Upper lobe of left lung (tissue), 6 donors: ENCODE measurements around the gene TEAD3. TPM values are rescaled to one million over a fixed set of nuclear protein-coding genes. Genes with fewer than 3 reads are reported as not detected.

Source experiments
- ATAC-seq, 2 donors: fragments of 200-7000 bp; cut with Tn5 transposase; one replicate each; pipeline ENCODE4 v1.9.1; 2022; ENCODE audit warnings: mild to moderate bottlenecking in 2 of 2, moderate library complexity in 2 of 2; ENCODE audit not compliant: low FRiP score in 2 of 2
- DNase-seq, 2 donors: peaks; one replicate each; pipeline ENCODE4 v3.0.0-alpha.2; 2019 to 2020
- H3K27ac ChIP-seq, 4 donors: fragments of 200-600 bp; sonication (generic); one replicate each; pipeline ENCODE4 v1.5.1; 2016 to 2019
- H3K27me3 ChIP-seq, 4 donors: fragments of 200-600 bp; sonication (generic); one replicate each; pipeline ENCODE4 v1.5.1; 2017 to 2019
- H3K36me3 ChIP-seq, 4 donors: fragments of 200-600 bp; sonication (generic); one replicate each; pipeline ENCODE4 v1.5.1; 2016 to 2019
- H3K4me1 ChIP-seq, 4 donors: fragments of 200-600 bp; sonication (generic); one replicate each; pipeline ENCODE4 v1.5.1; 2018 to 2019
- H3K4me3 ChIP-seq, 4 donors: fragments of 200-600 bp; sonication (generic); one replicate each; pipeline ENCODE4 v1.5.1; 2017 to 2019; ENCODE audit warnings: mild to moderate bottlenecking in 2 of 4, moderate library complexity in 1 of 4
- H3K9me3 ChIP-seq, 4 donors: fragments of 200-600 bp; sonication (generic); one replicate each; pipeline ENCODE4 v1.5.1; 2018 to 2019
- EP300 ChIP-seq, 4 donors: sonication (generic); formaldehyde crosslinking; IDR thresholded peaks; one replicate each; pipeline ENCODE4 v1.5.1; 2017; ENCODE audit warnings: antibody characterized with exemption in 4 of 4, control low read depth in 2 of 4
- POLR2A ChIP-seq, 4 donors: fragments of 450-650 bp; IDR thresholded peaks; one replicate each; pipeline ENCODE4 v1.5.1; 2016 to 2017; ENCODE audit warnings: antibody characterized with exemption in 4 of 4, mild to moderate bottlenecking in 2 of 4
- POLR2AphosphoS5 ChIP-seq, 2 donors: sonication (generic); formaldehyde crosslinking; IDR thresholded peaks; one replicate each; pipeline ENCODE4 v1.5.1; 2017; ENCODE audit warnings: antibody characterized with exemption in 2 of 2
- WGBS, 2 donors: methylation state at CpG; one replicate each; pipeline ENCODE4 v1.1.5; 2017 to 2018; 5-methylcytosine and 5-hydroxymethylcytosine counted together
- total RNA-seq, 6 donors: library from RNA; depleted of rRNA in 4 of 6; stranded (reverse); fragments of >200 nt in 4 of 6; gene quantifications; one replicate each; pipeline versions ENCODE4 v1.1.0 to v1.2.1, GENCODE V29; 2016 to 2021
- TF ChIP-seq, protein P1 (sequence below), 6 experiments: fragments of 450-650 bp in 4 of 6; fragments of 200-600 bp in 2 of 6; sonication (generic) in 2 of 6; IDR thresholded peaks; one replicate each; pipeline ENCODE4 v1.5.1; 2016 to 2019; ENCODE audit warnings: antibody characterized with exemption in 6 of 6
- donor health status: DM: no; HTN: no; CAD: no; lungs with moderate emphysema.
- donor health status: DM: no; HTN: yes; CAD: no; lungs with severe emphysema.

The TEAD3 gene
- total RNA-seq, 6 donors from 2014 or later: 19.0 to 28.2 (median 21.2) TPM

DNA sequence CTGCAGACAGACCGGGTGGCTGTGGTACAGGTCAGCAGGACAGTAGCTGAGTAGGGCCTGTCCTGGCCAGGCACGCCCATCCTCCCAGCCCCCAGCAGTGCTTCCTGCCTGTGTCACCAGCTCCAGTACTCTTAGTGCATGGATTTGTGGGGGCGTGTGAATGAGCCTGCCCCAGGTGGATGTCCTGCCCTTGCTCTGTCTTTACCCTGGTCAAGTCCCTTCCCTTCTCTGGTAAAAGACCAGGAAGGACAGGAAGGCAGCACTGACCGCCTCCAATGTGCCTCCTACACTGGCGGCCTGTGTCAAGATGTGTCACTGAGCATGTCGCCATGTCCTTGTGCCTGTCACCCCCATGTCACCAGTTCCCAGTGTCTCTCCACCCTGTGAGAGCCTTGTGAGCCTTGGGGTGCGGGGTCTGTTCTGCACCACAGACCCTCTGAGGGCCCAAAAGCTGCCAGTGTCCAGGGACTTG is 11.9 kb downstream of the TEAD3 start:
- no peak for ATAC-seq

DNA sequence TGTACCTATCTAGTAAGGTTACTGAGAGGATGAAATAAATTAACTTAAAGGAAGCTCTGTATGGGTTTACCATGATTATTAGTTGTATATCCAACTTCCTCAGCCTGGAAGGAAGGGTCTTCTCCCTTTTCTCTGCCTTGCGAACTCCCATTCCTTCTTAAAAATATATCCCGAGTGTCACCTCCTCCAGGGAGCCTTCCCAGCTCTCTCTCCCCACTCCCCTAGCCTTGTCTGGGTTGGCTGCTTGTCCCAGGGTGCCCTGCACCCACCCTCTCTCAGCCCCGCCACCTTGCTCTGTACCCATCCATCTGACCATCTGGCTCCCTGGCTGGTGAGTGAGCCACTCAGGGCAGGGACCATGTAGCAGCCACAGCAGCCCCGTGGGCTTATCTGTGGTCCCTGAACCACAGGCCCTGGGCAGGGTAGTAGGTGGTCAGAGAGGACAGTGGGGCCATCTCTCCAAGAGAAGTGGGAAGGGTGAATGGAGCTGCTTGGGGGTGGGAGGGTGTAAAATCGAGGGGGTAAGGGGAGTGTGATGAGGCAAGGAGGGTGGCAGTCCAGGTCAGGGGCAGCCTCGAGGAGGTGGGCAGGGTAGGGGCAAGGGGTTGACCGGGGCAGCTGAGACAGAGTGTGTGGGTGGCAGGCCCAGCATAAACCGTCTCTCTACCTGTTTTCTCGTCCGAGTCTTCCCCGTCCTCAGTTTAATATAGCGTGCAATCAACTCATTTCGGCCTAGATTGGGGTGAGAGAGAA is 12.8 kb downstream of the TEAD3 start:
- H3K4me3 ChIP-seq: no peak overlapping the region
- TF ChIP-seq, protein P1, sequence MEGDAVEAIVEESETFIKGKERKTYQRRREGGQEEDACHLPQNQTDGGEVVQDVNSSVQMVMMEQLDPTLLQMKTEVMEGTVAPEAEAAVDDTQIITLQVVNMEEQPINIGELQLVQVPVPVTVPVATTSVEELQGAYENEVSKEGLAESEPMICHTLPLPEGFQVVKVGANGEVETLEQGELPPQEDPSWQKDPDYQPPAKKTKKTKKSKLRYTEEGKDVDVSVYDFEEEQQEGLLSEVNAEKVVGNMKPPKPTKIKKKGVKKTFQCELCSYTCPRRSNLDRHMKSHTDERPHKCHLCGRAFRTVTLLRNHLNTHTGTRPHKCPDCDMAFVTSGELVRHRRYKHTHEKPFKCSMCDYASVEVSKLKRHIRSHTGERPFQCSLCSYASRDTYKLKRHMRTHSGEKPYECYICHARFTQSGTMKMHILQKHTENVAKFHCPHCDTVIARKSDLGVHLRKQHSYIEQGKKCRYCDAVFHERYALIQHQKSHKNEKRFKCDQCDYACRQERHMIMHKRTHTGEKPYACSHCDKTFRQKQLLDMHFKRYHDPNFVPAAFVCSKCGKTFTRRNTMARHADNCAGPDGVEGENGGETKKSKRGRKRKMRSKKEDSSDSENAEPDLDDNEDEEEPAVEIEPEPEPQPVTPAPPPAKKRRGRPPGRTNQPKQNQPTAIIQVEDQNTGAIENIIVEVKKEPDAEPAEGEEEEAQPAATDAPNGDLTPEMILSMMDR (IDR thresholded peaks at IDR 0.05): no peak
- TF ChIP-seq EP300 (IDR thresholded peaks at IDR 0.05) (no peak), POLR2AphosphoS5 (IDR thresholded peaks at IDR 0.05) (no peak), POLR2A (IDR thresholded peaks at IDR 0.05) (no peak)
- WGBS, 2 donors: 82 to 86% methylated on average over 13 of the region's 13 CpGs
- H3K9me3 ChIP-seq: no peaks in the 10 kb centered on the region
- H3K27me3 ChIP-seq: no peaks in the 10 kb centered on the region
- peaks cover 0 to 25% (median 3%) of the 10 kb centered on the region in 4 donors for H3K36me3 ChIP-seq
- peaks cover 33 to 41% (median 37%) of the 10 kb centered on the region in 4 donors for H3K4me1 ChIP-seq
- no peak for DNase-seq
- no peak for ATAC-seq
- peak overlapping the region in 2 of 4 donors; percentile 82 to 87 for H3K27ac ChIP-seq

More for the DNA sequence above, 11.9 kb downstream of the TEAD3 start:
- Histone ChIP-seq H3K27ac (peak overlapping the region; percentile 82 to 87 (median 85)), H3K36me3 (peaks cover 0 to 16% (median 0%) of the 10 kb centered on the region in 4 donors), H3K4me1 (peaks cover 34 to 44% (median 41%) of the 10 kb centered on the region in 4 donors), H3K4me3 (no peak overlapping the region), H3K27me3 (no peaks in the 10 kb centered on the region), H3K9me3 (no peaks in the 10 kb centered on the region)
- TF ChIP-seq POLR2A (IDR thresholded peaks at IDR 0.05) (no peak), POLR2AphosphoS5 (IDR thresholded peaks at IDR 0.05) (no peak), EP300 (IDR thresholded peaks at IDR 0.05) (no peak)
- TF ChIP-seq, protein P1 (IDR thresholded peaks at IDR 0.05): no peak
- DNase-seq: no peak
- WGBS, 2 donors: 75 to 81% methylated on average over 2 to 7 of the region's 7 CpGs

DNA sequence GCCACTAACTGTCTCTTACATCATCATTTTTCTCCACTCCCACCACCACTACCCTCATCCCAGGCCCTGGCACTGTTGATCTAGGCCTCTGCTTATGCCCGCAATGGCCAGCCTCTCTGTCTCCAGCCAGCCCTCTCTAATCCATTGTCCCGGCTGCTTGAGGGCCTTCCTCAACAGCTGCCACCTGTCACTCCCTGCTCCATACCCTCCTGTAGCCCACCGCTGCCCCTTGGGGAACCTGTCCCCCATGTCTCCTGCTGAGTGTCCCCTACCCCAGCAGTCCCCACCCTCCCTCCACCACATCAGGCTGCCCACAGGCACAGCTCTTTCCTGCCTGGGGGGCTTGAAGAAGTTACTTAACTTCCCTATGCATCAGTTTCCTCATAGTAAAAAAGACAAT is 13.4 kb downstream of the TEAD3 start:
- Histone ChIP-seq H3K4me3 (no peak overlapping the region), H3K36me3 (peaks cover 0 to 31% (median 3%) of the 10 kb centered on the region in 4 donors), H3K9me3 (no peaks in the 10 kb centered on the region), H3K27ac (no peak overlapping the region), H3K27me3 (no peaks in the 10 kb centered on the region), H3K4me1 (peaks cover 28 to 39% (median 34%) of the 10 kb centered on the region in 4 donors)
- DNase-seq: no peak
- ATAC-seq: no peak
- TF ChIP-seq POLR2A (IDR thresholded peaks at IDR 0.05) (no peak), EP300 (IDR thresholded peaks at IDR 0.05) (no peak), POLR2AphosphoS5 (IDR thresholded peaks at IDR 0.05) (no peak)
- TF ChIP-seq, protein P1 (IDR thresholded peaks at IDR 0.05): no peak
- WGBS, 2 donors: 88 to 91% methylated on average over 3 of the region's 3 CpGs

DNA sequence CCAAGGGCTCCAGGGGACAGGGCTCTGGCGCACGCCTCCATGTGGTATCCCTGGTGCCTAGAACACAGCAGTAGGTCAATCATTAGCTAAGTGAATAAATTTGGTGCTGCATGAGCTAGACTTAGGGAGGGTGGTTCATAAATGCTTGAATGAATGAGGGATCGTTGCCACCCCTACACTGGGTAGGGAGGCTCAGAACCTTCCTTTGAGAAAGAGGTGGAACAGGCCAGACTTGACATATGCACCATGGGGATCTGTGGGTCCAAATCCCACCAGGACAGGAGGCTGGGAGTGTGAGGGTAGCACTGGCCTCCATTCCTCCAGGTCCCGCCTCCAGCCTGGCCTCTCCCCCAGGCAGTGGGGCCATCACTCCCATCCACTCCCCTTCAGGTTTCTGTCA is 13.8 kb downstream of the TEAD3 start:
- H3K4me3 ChIP-seq: no peak overlapping the region
- peaks cover 24 to 35% (median 30%) of the 10 kb centered on the region in 4 donors for H3K4me1 ChIP-seq
- ATAC-seq: no peak
- peaks cover 0 to 35% (median 5%) of the 10 kb centered on the region in 4 donors for H3K36me3 ChIP-seq
- H3K9me3 ChIP-seq: no peaks in the 10 kb centered on the region
- DNase-seq: no peak
- no peaks in the 10 kb centered on the region for H3K27me3 ChIP-seq
- TF ChIP-seq POLR2AphosphoS5 (IDR thresholded peaks at IDR 0.05) (no peak), POLR2A (IDR thresholded peaks at IDR 0.05) (no peak), EP300 (IDR thresholded peaks at IDR 0.05) (no peak)
- TF ChIP-seq, protein P1 (IDR thresholded peaks at IDR 0.05): no peak
- WGBS, 2 donors: 93 to 96% methylated on average over 4 of the region's 4 CpGs
- no peak overlapping the region for H3K27ac ChIP-seq
